K562 (cell line): ENCODE data around the gene CHPF. TPM values are rescaled to one million over a fixed set of nuclear protein-coding genes. Genes with fewer than 3 reads are reported as not detected.
A peak's percentile ranks its signal among the peaks of the same experiment; 100 is the strongest.

Experiments
- ATF1 ChIP-seq, 2 experiments: fragments of 450-650 bp in 1 of 2; IDR thresholded peaks; 2 replicates each; pipeline ENCODE4 v1.6.1; 2016; ENCODE audit warnings: missing compliant biosample characterization in 1 of 2, missing genetic modification characterization in 1 of 2
- MAZ ChIP-seq, 2 experiments: fragments of 450-650 bp in 1 of 2; sonication (generic) in 1 of 2; formaldehyde crosslinking; IDR thresholded peaks in 1 of 2; conservative IDR thresholded peaks in 1 of 2; 2 replicates each; pipeline versions ENCODE4 v1.4.0 to v1.5.0; 2020; ENCODE audit warnings: mild to moderate bottlenecking in 1 of 2, missing genetic modification reagents in 1 of 2
- MTA3 ChIP-seq: fragments of 450-650 bp; formaldehyde crosslinking; IDR thresholded peaks from 2 replicates; pipeline ENCODE4 v1.6.1; 2017; ENCODE audit warnings: mild to moderate bottlenecking, borderline replicate concordance
- PHB2 ChIP-seq: fragments of 450-650 bp; IDR thresholded peaks from 2 replicates; pipeline ENCODE4 v1.6.1; 2017; ENCODE audit warnings: low read depth
- TCF7L2 ChIP-seq: fragments of 150-350 bp; IDR thresholded peaks from 2 replicates; pipeline ENCODE4 v1.6.1; 2016; ENCODE audit warnings: low read depth, mild to moderate bottlenecking, low read length, moderate library complexity
- TFAP4 ChIP-seq: sonication (generic); formaldehyde crosslinking; IDR thresholded peaks from 2 replicates; pipeline ENCODE4 v1.8.0; 2022; ENCODE audit warnings: missing genetic modification reagents, mild to moderate bottlenecking, moderate library complexity, borderline replicate concordance
- ZBTB17 ChIP-seq: fragments of 450-650 bp; formaldehyde crosslinking; IDR thresholded peaks from 2 replicates; pipeline ENCODE4 v1.4.0; 2020; ENCODE audit warnings: mild to moderate bottlenecking
- ZBTB49 ChIP-seq: sonication (generic); formaldehyde crosslinking; IDR thresholded peaks from 2 replicates; pipeline ENCODE4 v1.8.0; 2022; ENCODE audit warnings: missing genetic modification reagents, mild to moderate bottlenecking, borderline replicate concordance
- ZKSCAN8 ChIP-seq: fragments of 200-800 bp; sonication (Bioruptor generic); IDR thresholded peaks from 2 replicates; pipeline ENCODE4 v1.6.1; 2016; ENCODE audit warnings: missing genetic modification characterization, missing compliant biosample characterization
- ZNF444 ChIP-seq: fragments of 250-450 bp; sonication (Bioruptor Pico); IDR thresholded peaks from 2 replicates; pipeline ENCODE4 v1.4.0; 2020; ENCODE audit warnings: mild to moderate bottlenecking, moderate library complexity
- ZNF511 ChIP-seq: sonication (generic); formaldehyde crosslinking; IDR thresholded peaks from 2 replicates; pipeline ENCODE4 v1.8.0; 2022; ENCODE audit warnings: mild to moderate bottlenecking, missing genetic modification reagents
- ZNF639 ChIP-seq, 2 experiments: fragments of 200-800 bp in 1 of 2; sonication (Bioruptor generic) in 1 of 2; sonication (generic) in 1 of 2; formaldehyde crosslinking in 1 of 2; IDR thresholded peaks in 1 of 2; conservative IDR thresholded peaks in 1 of 2; 2 replicates each; pipeline versions ENCODE4 v1.5.0 to v1.6.1; 2016 to 2020; ENCODE audit warnings: missing compliant biosample characterization in 1 of 2, missing genetic modification characterization in 1 of 2, missing genetic modification reagents in 1 of 2
- ZNF707 ChIP-seq: fragments of 250-450 bp; sonication (Bioruptor Pico); conservative IDR thresholded peaks from 2 replicates; pipeline ENCODE4 v1.8.0; 2022; ENCODE audit warnings: inconsistent platforms, mild to moderate bottlenecking, moderate library complexity
- polyA plus RNA-seq, 8 experiments: library from polyadenylated mRNA; depleted of rRNA in 4 of 8; stranded (reverse) in 5 of 8; unstranded in 3 of 8; fragments of >200 nt; fragmentation: Nextera tagmentation in 2 of 8; fragmentation: Illumina TruSeq in 1 of 8; extraction: Ambion mirVana in 2 of 8; extraction: Trizol in 1 of 8; gene quantifications; 2 replicates each; pipeline versions ENCODE4 v1.2.1 to v1.2.3, GENCODE V29; 2011 to 2014; ENCODE audit warnings: inconsistent platforms in 1 of 8, missing spikeins in 1 of 8
- total RNA-seq, 7 experiments: library from RNA; depleted of rRNA in 6 of 7; stranded (reverse); fragments of >200 nt in 6 of 7; fragmentation: Illumina TruSeq in 2 of 7; extraction: Trizol in 2 of 7; gene quantifications; 2 replicates each; pipeline versions ENCODE4 v1.2.1 to v1.2.3, GENCODE V29; 2011 to 2021; ENCODE audit warnings: low replicate concordance in 1 of 7
- TF ChIP-seq, protein P1 (sequence below): fragments of 200-800 bp; sonication (Bioruptor generic); IDR thresholded peaks from 2 replicates; pipeline ENCODE4 v1.6.1; 2017; ENCODE audit warnings: missing genetic modification characterization, missing compliant biosample characterization

The CHPF gene
- total and polyA plus RNA-seq, 9 of the 15 experiments (the other 6 are each of a cell fraction or from before 2014, with no cell fraction given), result 0.15 to 57.2 (median 7.9) TPM

- TF ChIP-seq ZBTB49 (CRISPR knock-in tag), result no peak
- peak; percentile 42; the same call in 1 of the 2 replicates for TF ChIP-seq ZNF511 (CRISPR knock-in tag)
- peak; percentile 67; the same call in 1 of the 2 replicates for TF ChIP-seq PHB2
- TF ChIP-seq ZNF707 (CRISPR knock-in tag), result no peak
- TF ChIP-seq ZBTB17 (CRISPR knock-in tag), result peak; percentile 87
- peak; percentile 94 to 97 for TF ChIP-seq MAZ (CRISPR knock-in tag; conservative IDR thresholded peaks at IDR 0.05 in 1 of 2, IDR thresholded peaks at IDR 0.05 in 1 of 2)
- no peak for TF ChIP-seq ZNF444
- TF ChIP-seq, protein P1, sequence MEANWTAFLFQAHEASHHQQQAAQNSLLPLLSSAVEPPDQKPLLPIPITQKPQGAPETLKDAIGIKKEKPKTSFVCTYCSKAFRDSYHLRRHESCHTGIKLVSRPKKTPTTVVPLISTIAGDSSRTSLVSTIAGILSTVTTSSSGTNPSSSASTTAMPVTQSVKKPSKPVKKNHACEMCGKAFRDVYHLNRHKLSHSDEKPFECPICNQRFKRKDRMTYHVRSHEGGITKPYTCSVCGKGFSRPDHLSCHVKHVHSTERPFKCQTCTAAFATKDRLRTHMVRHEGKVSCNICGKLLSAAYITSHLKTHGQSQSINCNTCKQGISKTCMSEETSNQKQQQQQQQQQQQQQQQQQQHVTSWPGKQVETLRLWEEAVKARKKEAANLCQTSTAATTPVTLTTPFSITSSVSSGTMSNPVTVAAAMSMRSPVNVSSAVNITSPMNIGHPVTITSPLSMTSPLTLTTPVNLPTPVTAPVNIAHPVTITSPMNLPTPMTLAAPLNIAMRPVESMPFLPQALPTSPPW (CRISPR knock-in tag), result peak; percentile 93
- TF ChIP-seq TCF7L2, result no peak
- TF ChIP-seq MTA3, result peak; percentile 90
- TF ChIP-seq TFAP4 (CRISPR knock-in tag), result peak; percentile 99
- TF ChIP-seq ZNF639 (CRISPR knock-in tag; conservative IDR thresholded peaks at IDR 0.05 in 1 of 2, IDR thresholded peaks at IDR 0.05 in 1 of 2), result peak in 1 of 2 experiments; percentile 84; a peak in 2 of 4 replicates
- TF ChIP-seq ZKSCAN8 (CRISPR knock-in tag), result no peak
- no peak for TF ChIP-seq ATF1 (CRISPR knock-in tag; IDR thresholded peaks at IDR 0.05)
- TF ChIP-seq ATF1 (tag; IDR thresholded peaks at IDR 0.05), result peak; percentile 86
Observed at GRCh38 chr2:219514196-219514761, 29.3 kb downstream of the CHPF start, which contains the start of gene ASIC4 (continued).
